HCT116 (cell line): ENCODE data around the gene SHISAL1. TPM values are rescaled to one million over a fixed set of nuclear protein-coding genes. Genes with fewer than 3 reads are reported as not detected.

Experiments
- ATAC-seq: fragments of 200-7000 bp; cut with Tn5 transposase; 2 replicates; pipeline ENCODE4 v1.9.1; 2020; ENCODE audit warnings: mild to moderate bottlenecking, moderate library complexity
- BruUV-seq: library from RNA; stranded (reverse); fragments of 400-500 nt; replicated peaks from 2 replicates; lab custom pipeline; 2021; lab: Mats Ljungman, UMichigan
- CTCF ChIA-PET: fragments of 300-600 bp; sonication (Branson Sonifier 250); formaldehyde crosslinking; loops from one replicate; lab custom pipeline; 2021; ENCODE audit warnings: antibody characterized with exemption; lab: Charles Lee
- POLR2A ChIA-PET: fragments of 300-600, 350-600 bp; sonication (Branson Sonifier 250); formaldehyde crosslinking; loops from one replicate; lab custom pipeline; 2021; ENCODE audit warnings: antibody characterized with exemption; lab: Charles Lee
- RAD21 ChIA-PET, 2 experiments: fragments of 300-600 bp; sonication (Branson Sonifier 250); formaldehyde crosslinking; loops; one replicate each; lab custom pipeline; 2023; ENCODE audit warnings: low total read pairs in 2 of 2; ENCODE audit not compliant: uncharacterized antibody in 2 of 2, unreplicated experiment in 2 of 2, low non-redundant PET in 1 of 2; lab: Charles Lee
- DNase-seq: peaks from one replicate; pipeline ENCODE4 v3.0.0-alpha.2; 2010; ENCODE audit warnings: low read depth, low spot score
- H2AFZ ChIP-seq: fragments of 200-600 bp; shearing (Covaris generic), sonication (generic); 2 replicates; pipeline ENCODE4 v1.6.1; 2017; ENCODE audit warnings: low read depth, mixed run types, mixed read lengths, antibody characterized with exemption, low read length; ENCODE audit not compliant: poor library complexity, severe bottlenecking
- H3K27ac ChIP-seq: 2 replicates; pipeline ENCODE4 v1.5.1; 2012; ENCODE audit warnings: low read depth, low read length
- H3K27me3 ChIP-seq: fragments of 200-600 bp; sonication (generic); 2 replicates; pipeline ENCODE4 v1.6.1; 2016; ENCODE audit warnings: mixed run types, low read length, mixed read lengths; ENCODE audit not compliant: insufficient read depth
- H3K36me3 ChIP-seq, 2 experiments: fragments of 200-500 bp in 1 of 2; fragments of 200-600 bp in 1 of 2; sonication (Bioruptor generic) in 1 of 2; sonication (generic) in 1 of 2; 2 replicates each; pipeline versions ENCODE4 v1.5.1 to v1.6.1; 2014 to 2016; ENCODE audit warnings: low read length in 2 of 2, inconsistent platforms in 1 of 2, mixed read lengths in 1 of 2, mixed run types in 1 of 2; ENCODE audit not compliant: insufficient read depth in 2 of 2, control insufficient read depth in 1 of 2
- H3K4me1 ChIP-seq, 2 experiments: fragments of 200-600 bp in 1 of 2; sonication (generic) in 1 of 2; 2 replicates each; pipeline versions ENCODE4 v1.5.1 to v1.6.1; 2012 to 2017; ENCODE audit warnings: low read length in 2 of 2, inconsistent platforms in 1 of 2, mild to moderate bottlenecking in 1 of 2, mixed read lengths in 1 of 2, mixed run types in 1 of 2, moderate library complexity in 1 of 2; ENCODE audit not compliant: insufficient read depth in 2 of 2, control insufficient read depth in 1 of 2
- H3K4me2 ChIP-seq: fragments of 200-600 bp; sonication (generic); 2 replicates; pipeline ENCODE4 v1.6.1; 2017; ENCODE audit warnings: mixed run types, low read length, mixed read lengths
- H3K4me3 ChIP-seq, 2 experiments: fragments of 200-600 bp in 1 of 2; sonication (generic) in 1 of 2; replicated peaks in 1 of 2; 2 replicates each; pipeline ENCODE4 v1.5.1; 2011 to 2016; ENCODE audit warnings: low read length in 2 of 2, control low read depth in 1 of 2, low read depth in 1 of 2, mild to moderate bottlenecking in 1 of 2, mixed read lengths in 1 of 2, mixed run types in 1 of 2
- H3K79me2 ChIP-seq: fragments of 200-600 bp; sonication (generic); 2 replicates; pipeline ENCODE4 v1.6.1; 2017; ENCODE audit warnings: mild to moderate bottlenecking, mixed run types, low read length, moderate library complexity, mixed read lengths; ENCODE audit not compliant: insufficient read depth
- H3K9ac ChIP-seq: fragments of 200-600 bp; sonication (generic); 2 replicates; pipeline ENCODE4 v1.6.1; 2016; ENCODE audit warnings: low read length, mixed read lengths
- H3K9me2 ChIP-seq: fragments of 200-600 bp; sonication (generic), shearing (Covaris generic); 2 replicates; pipeline ENCODE4 v1.6.1; 2017; ENCODE audit warnings: mixed run types, mild to moderate bottlenecking, moderate library complexity; ENCODE audit not compliant: insufficient read depth
- H3K9me3 ChIP-seq, 2 experiments: fragments of 200-500 bp in 1 of 2; fragments of 200-600 bp in 1 of 2; sonication (Bioruptor generic) in 1 of 2; sonication (generic) in 1 of 2; 2 replicates each; pipeline ENCODE4 v1.6.1; 2014 to 2017; ENCODE audit warnings: low read length in 2 of 2, mixed read lengths in 2 of 2, inconsistent platforms in 1 of 2, low read depth in 1 of 2, mild to moderate bottlenecking in 1 of 2, mixed run types in 1 of 2, moderate library complexity in 1 of 2; ENCODE audit not compliant: control insufficient read depth in 1 of 2, insufficient read depth in 1 of 2
- H4K20me1 ChIP-seq: fragments of 200-600 bp; sonication (generic), shearing (Covaris generic); 2 replicates; pipeline ENCODE4 v1.6.1; 2017; ENCODE audit warnings: mixed run types, mild to moderate bottlenecking, moderate library complexity; ENCODE audit not compliant: insufficient read depth
- CBX3 ChIP-seq: IDR thresholded peaks from 2 replicates; pipeline ENCODE4 v1.6.1; 2012; ENCODE audit warnings: low read depth
- EGR1 ChIP-seq: IDR thresholded peaks from 2 replicates; pipeline ENCODE4 v1.6.1; 2012; ENCODE audit warnings: low read depth
- ELF1 ChIP-seq: IDR thresholded peaks from 2 replicates; pipeline ENCODE4 v1.6.1; 2012; ENCODE audit warnings: low read depth, borderline replicate concordance
- FOSL1 ChIP-seq: IDR thresholded peaks from 2 replicates; pipeline ENCODE4 v1.6.1; 2012; ENCODE audit warnings: low read depth
- POLR2AphosphoS5 ChIP-seq: IDR thresholded peaks from 2 replicates; pipeline ENCODE4 v1.6.1; 2011; ENCODE audit warnings: mild to moderate bottlenecking, low read depth, low read length, moderate library complexity
- RAD21 ChIP-seq: IDR thresholded peaks from 2 replicates; pipeline ENCODE4 v1.6.1; 2012; ENCODE audit warnings: low read depth, mild to moderate bottlenecking
- TCF7L2 ChIP-seq: IDR thresholded peaks from 2 replicates; pipeline ENCODE4 v1.7.0; 2011; ENCODE audit warnings: borderline replicate concordance, inconsistent platforms; ENCODE audit not compliant: insufficient read depth, insufficient read length; ENCODE audit errors: extremely low read depth
- YY1 ChIP-seq: IDR thresholded peaks from 2 replicates; pipeline ENCODE4 v1.6.1; 2011; ENCODE audit warnings: low read length, low read depth, moderate library complexity, mild to moderate bottlenecking; ENCODE audit not compliant: insufficient replicate concordance; ENCODE audit errors: extremely low read depth
- intact Hi-C: fragments of 100-400 bp; cut with micrococcal nuclease; formaldehyde crosslinking; loops from 2 replicates; pipeline ENCODE4 v1.10.0; 2022
- total RNA-seq: library from RNA; stranded (reverse); gene quantifications from one replicate; pipeline ENCODE4 v1.2.1, GENCODE V29; 2021; ENCODE audit not compliant: unreplicated experiment
- TF ChIP-seq, protein P1 (sequence below), 3 experiments: fragments of 200-600 bp in 1 of 3; sonication (generic) in 1 of 3; IDR thresholded peaks in 2 of 3; conservative IDR thresholded peaks in 1 of 3; 2 replicates each; pipeline ENCODE4 v1.5.1; 2012 to 2017; ENCODE audit warnings: low read depth in 2 of 3, low read length in 2 of 3, antibody characterized with exemption in 1 of 3, borderline replicate concordance in 1 of 3, control low read depth in 1 of 3, mild to moderate bottlenecking in 1 of 3, mixed read lengths in 1 of 3, mixed run types in 1 of 3, moderate library complexity in 1 of 3; ENCODE audit not compliant: insufficient read depth in 1 of 3
- TF ChIP-seq, protein P2 (sequence below): IDR thresholded peaks from 2 replicates; pipeline ENCODE4 v1.6.1; 2012; ENCODE audit warnings: low read depth
- TF ChIP-seq, protein P3 (sequence below): IDR thresholded peaks from 2 replicates; pipeline ENCODE4 v1.6.1; 2012
- TF ChIP-seq, protein P4 (sequence below): IDR thresholded peaks from 2 replicates; pipeline ENCODE4 v1.6.1; 2011; ENCODE audit warnings: mild to moderate bottlenecking, low read length, moderate library complexity; ENCODE audit not compliant: insufficient replicate concordance; ENCODE audit errors: extremely low read depth

Gene SHISAL1
- total RNA-seq, 1 experiment from 2014 or later, result not detected

DNA sequence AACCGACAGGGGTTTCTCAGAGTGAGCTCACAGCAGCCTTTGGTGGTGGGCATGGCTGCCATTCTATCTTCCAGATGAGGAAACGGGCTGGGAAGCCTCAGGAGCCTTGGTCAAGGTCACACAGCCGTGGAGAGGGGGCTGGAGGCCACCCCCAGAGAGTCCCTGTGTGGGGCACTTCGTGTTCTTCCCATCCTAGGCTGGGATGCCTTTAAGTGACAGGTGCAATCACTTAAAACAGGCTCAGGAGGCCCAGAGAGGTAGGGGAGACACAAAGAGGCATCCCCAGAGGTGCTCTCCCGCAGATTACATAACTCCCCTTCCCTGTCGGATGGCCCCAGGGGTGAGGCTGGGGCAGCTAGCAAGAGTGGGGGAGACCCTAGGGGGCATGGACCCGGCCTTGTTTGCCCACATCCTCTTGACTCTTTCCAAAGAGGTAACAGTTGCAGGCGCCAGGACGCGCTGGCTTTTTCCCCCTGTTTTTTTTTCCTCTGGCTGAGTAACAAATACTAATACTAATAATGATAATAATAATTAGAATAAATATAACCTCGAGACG, 17.5 kb upstream of the SHISAL1 start:
- no peak overlapping the region for H3K27ac ChIP-seq
- no peaks in the 10 kb centered on the region for H3K4me1 ChIP-seq
- RAD21 ChIA-PET, result no interaction called here
- H3K9me3 ChIP-seq, result no peaks in the 10 kb centered on the region; a peak in 1 of 4 replicates
- no peaks in the 10 kb centered on the region for H4K20me1 ChIP-seq
- BruUV-seq, result no TSS peak
- POLR2A ChIA-PET, result no interaction called here
- no peaks in the 10 kb centered on the region for H3K36me3 ChIP-seq
- DNase-seq, result no peak
- no peaks in the 10 kb centered on the region for H3K27me3 ChIP-seq
- H3K79me2 ChIP-seq, result no peaks in the 10 kb centered on the region
- H2AFZ ChIP-seq, result no peak overlapping the region
- no peak for ATAC-seq
- no peak overlapping the region for H3K4me3 ChIP-seq
- no peak overlapping the region for H3K4me2 ChIP-seq
- intact Hi-C loops, result no loop called here
- CTCF ChIA-PET, result no interaction called here
- H3K9ac ChIP-seq, result no peak overlapping the region
- TF ChIP-seq EGR1, result no peak
- no peak for TF ChIP-seq TCF7L2
- no peak for TF ChIP-seq YY1
- no peak for TF ChIP-seq FOSL1
- TF ChIP-seq, protein P1, sequence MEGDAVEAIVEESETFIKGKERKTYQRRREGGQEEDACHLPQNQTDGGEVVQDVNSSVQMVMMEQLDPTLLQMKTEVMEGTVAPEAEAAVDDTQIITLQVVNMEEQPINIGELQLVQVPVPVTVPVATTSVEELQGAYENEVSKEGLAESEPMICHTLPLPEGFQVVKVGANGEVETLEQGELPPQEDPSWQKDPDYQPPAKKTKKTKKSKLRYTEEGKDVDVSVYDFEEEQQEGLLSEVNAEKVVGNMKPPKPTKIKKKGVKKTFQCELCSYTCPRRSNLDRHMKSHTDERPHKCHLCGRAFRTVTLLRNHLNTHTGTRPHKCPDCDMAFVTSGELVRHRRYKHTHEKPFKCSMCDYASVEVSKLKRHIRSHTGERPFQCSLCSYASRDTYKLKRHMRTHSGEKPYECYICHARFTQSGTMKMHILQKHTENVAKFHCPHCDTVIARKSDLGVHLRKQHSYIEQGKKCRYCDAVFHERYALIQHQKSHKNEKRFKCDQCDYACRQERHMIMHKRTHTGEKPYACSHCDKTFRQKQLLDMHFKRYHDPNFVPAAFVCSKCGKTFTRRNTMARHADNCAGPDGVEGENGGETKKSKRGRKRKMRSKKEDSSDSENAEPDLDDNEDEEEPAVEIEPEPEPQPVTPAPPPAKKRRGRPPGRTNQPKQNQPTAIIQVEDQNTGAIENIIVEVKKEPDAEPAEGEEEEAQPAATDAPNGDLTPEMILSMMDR (IDR thresholded peaks at IDR 0.05 in 2 of 3, conservative IDR thresholded peaks at IDR 0.05 in 1 of 3; ENCODE audit: borderline replicate concordance in 1 of 3, insufficient read depth in 1 of 3, low read depth in 2 of 3, low read length in 2 of 3), result no peak
- no peak for TF ChIP-seq POLR2AphosphoS5
- TF ChIP-seq CBX3, result no peak
- no peak for TF ChIP-seq ELF1
- TF ChIP-seq, protein P2, sequence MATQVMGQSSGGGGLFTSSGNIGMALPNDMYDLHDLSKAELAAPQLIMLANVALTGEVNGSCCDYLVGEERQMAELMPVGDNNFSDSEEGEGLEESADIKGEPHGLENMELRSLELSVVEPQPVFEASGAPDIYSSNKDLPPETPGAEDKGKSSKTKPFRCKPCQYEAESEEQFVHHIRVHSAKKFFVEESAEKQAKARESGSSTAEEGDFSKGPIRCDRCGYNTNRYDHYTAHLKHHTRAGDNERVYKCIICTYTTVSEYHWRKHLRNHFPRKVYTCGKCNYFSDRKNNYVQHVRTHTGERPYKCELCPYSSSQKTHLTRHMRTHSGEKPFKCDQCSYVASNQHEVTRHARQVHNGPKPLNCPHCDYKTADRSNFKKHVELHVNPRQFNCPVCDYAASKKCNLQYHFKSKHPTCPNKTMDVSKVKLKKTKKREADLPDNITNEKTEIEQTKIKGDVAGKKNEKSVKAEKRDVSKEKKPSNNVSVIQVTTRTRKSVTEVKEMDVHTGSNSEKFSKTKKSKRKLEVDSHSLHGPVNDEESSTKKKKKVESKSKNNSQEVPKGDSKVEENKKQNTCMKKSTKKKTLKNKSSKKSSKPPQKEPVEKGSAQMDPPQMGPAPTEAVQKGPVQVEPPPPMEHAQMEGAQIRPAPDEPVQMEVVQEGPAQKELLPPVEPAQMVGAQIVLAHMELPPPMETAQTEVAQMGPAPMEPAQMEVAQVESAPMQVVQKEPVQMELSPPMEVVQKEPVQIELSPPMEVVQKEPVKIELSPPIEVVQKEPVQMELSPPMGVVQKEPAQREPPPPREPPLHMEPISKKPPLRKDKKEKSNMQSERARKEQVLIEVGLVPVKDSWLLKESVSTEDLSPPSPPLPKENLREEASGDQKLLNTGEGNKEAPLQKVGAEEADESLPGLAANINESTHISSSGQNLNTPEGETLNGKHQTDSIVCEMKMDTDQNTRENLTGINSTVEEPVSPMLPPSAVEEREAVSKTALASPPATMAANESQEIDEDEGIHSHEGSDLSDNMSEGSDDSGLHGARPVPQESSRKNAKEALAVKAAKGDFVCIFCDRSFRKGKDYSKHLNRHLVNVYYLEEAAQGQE, result no peak
- TF ChIP-seq, protein P3, sequence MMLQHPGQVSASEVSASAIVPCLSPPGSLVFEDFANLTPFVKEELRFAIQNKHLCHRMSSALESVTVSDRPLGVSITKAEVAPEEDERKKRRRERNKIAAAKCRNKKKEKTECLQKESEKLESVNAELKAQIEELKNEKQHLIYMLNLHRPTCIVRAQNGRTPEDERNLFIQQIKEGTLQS, result no peak
- TF ChIP-seq, protein P4, sequence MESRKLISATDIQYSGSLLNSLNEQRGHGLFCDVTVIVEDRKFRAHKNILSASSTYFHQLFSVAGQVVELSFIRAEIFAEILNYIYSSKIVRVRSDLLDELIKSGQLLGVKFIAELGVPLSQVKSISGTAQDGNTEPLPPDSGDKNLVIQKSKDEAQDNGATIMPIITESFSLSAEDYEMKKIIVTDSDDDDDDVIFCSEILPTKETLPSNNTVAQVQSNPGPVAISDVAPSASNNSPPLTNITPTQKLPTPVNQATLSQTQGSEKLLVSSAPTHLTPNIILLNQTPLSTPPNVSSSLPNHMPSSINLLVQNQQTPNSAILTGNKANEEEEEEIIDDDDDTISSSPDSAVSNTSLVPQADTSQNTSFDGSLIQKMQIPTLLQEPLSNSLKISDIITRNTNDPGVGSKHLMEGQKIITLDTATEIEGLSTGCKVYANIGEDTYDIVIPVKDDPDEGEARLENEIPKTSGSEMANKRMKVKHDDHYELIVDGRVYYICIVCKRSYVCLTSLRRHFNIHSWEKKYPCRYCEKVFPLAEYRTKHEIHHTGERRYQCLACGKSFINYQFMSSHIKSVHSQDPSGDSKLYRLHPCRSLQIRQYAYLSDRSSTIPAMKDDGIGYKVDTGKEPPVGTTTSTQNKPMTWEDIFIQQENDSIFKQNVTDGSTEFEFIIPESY, result no peak
- TF ChIP-seq RAD21, result no peak
- H3K9me2 ChIP-seq, result no peaks in the 10 kb centered on the region
